LNCaP clone FGC (cell line): ENCODE data around the gene PC.

Experiments used
- DNase-seq: peaks from one replicate; pipeline ENCODE4 v3.0.0-alpha.2; 2011; ENCODE audit warnings: low read depth
- H3K4me3 ChIP-seq: 2 replicates; pipeline ENCODE4 v1.5.1; 2011; ENCODE audit warnings: mild to moderate bottlenecking, low read depth, low read length, control low read depth
- CTCF ChIP-seq: IDR thresholded peaks from 2 replicates; pipeline ENCODE4 v1.5.1; 2012; ENCODE audit warnings: mild to moderate bottlenecking; ENCODE audit not compliant: control insufficient read depth, insufficient read depth; ENCODE audit errors: extremely low read depth

The PC gene

GRCh38 chr11:66901964-66902390 lies 56.2 kb downstream of the PC start:
- no peak overlapping the region for H3K4me3 ChIP-seq
- no peak for DNase-seq
- TF ChIP-seq CTCF = no peak

GRCh38 chr11:66894141-66894540 lies 64.0 kb downstream of the PC start:
- DNase-seq = no peak
- no peak overlapping the region for H3K4me3 ChIP-seq
- no peak for TF ChIP-seq CTCF

GRCh38 chr11:66892911-66893310 lies 65.3 kb downstream of the PC start:
- H3K4me3 ChIP-seq = no peak overlapping the region
- no peak for DNase-seq
- TF ChIP-seq CTCF = no peak

GRCh38 chr11:66891851-66892660 lies 66.1 kb downstream of the PC start:
- peak; percentile 59 for DNase-seq
- no peak for TF ChIP-seq CTCF
- H3K4me3 ChIP-seq = no peak overlapping the region

GRCh38 chr11:66889960-66890359 lies 68.2 kb downstream of the PC start:
- TF ChIP-seq CTCF = no peak
- no peak overlapping the region for H3K4me3 ChIP-seq
- DNase-seq = no peak

- no peak overlapping the region for H3K4me3 ChIP-seq
- TF ChIP-seq CTCF = no peak
- no peak for DNase-seq
Observed at GRCh38 chr11:66888282-66888681, 69.9 kb downstream of the PC start.

GRCh38 chr11:66887526-66887925 lies 70.7 kb downstream of the PC start:
- no peak for TF ChIP-seq CTCF
- H3K4me3 ChIP-seq = no peak overlapping the region
- DNase-seq = no peak
